HG02840 (cell line): ENCODE results near the gene ITGB1.
"Not testable (repeated sequence)": the region's sequence is repeated elsewhere in the genome, so short reads cannot be mapped to it uniquely, and the experiment has no call there.

Source experiments
- ATAC-seq: cut with Tn5 transposase; IDR thresholded peaks from one replicate; pipeline ENCODE4 v1.9.1; 2021; ENCODE audit warnings: mild to moderate bottlenecking, moderate library complexity, moderate number of reproducible peaks; ENCODE audit not compliant: unreplicated experiment, low FRiP score

Gene ITGB1

GRCh38 chr10:32895200-32895968, 62.6 kb downstream of the ITGB1 start:
- ATAC-seq, result not testable (repeated sequence)

GRCh38 chr10:32893916-32894664, 63.9 kb downstream of the ITGB1 start:
- no peak for ATAC-seq

- ATAC-seq, result no peak
Observed at GRCh38 chr10:32893434-32893833, 64.6 kb downstream of the ITGB1 start.

GRCh38 chr10:32891261-32891660, 66.8 kb downstream of the ITGB1 start:
- ATAC-seq, result no peak

GRCh38 chr10:32890444-32890843, 67.6 kb downstream of the ITGB1 start:
- ATAC-seq, result no peak

GRCh38 chr10:32889631-32890212, 68.3 kb downstream of the ITGB1 start:
- no peak for ATAC-seq

GRCh38 chr10:32888161-32888927, 69.7 kb downstream of the ITGB1 start:
- no peak for ATAC-seq

- no peak for ATAC-seq
Observed at GRCh38 chr10:32887481-32887880, 70.5 kb downstream of the ITGB1 start.

GRCh38 chr10:32882076-32882475, 76.0 kb downstream of the ITGB1 start:
- ATAC-seq, result no peak

GRCh38 chr10:32878646-32879045, 79.4 kb downstream of the ITGB1 start:
- no peak for ATAC-seq

GRCh38 chr10:32877915-32878314, 80.1 kb downstream of the ITGB1 start:
- ATAC-seq, result no peak

GRCh38 chr10:32865170-32865569, 92.9 kb downstream of the ITGB1 start:
- ATAC-seq, result no peak

GRCh38 chr10:32854435-32854834, 103.6 kb downstream of the ITGB1 start:
- no peak for ATAC-seq

GRCh38 chr10:32851301-32851700, 106.7 kb downstream of the ITGB1 start:
- ATAC-seq, result no peak
